ENCODE measurements around the gene CEP192.
"Not testable (repeated sequence)": the region's sequence is repeated elsewhere in the genome, so short reads cannot be mapped to it uniquely, and the experiment has no call there.

The CEP192 gene

DNA sequence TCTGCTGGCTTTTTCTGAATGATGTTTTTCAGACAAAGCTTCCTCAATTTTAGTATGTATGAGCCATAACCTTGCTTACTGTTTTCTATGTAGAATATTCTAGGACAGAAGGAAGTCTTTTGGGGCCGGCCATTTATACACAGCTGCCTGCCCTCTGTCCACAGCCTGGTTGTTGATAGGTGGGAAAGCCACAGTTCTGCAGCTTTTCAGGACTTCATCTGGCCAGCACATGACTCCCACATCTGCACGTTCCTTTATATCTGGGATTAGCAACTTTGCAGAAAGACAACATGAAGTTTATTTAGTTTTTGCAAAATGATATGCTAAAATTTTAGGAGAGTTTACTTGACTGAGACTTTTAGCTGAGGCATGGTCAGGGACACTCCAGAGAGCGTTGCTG, 105.6 kb downstream of the CEP192 start:
- CTCF ChIA-PET = no interaction called here
- no peak for DNase-seq (ENCODE audit: extremely low spot score)

GRCh38 chr18:13098104-13098503, 106.9 kb downstream of the CEP192 start:
- CTCF ChIA-PET; POLR2A ChIA-PET; DNase-seq (ENCODE audit: extremely low spot score): not testable (repeated sequence)

More for the DNA sequence above, 105.6 kb downstream of the CEP192 start:
- TF ChIP-seq, protein P1, sequence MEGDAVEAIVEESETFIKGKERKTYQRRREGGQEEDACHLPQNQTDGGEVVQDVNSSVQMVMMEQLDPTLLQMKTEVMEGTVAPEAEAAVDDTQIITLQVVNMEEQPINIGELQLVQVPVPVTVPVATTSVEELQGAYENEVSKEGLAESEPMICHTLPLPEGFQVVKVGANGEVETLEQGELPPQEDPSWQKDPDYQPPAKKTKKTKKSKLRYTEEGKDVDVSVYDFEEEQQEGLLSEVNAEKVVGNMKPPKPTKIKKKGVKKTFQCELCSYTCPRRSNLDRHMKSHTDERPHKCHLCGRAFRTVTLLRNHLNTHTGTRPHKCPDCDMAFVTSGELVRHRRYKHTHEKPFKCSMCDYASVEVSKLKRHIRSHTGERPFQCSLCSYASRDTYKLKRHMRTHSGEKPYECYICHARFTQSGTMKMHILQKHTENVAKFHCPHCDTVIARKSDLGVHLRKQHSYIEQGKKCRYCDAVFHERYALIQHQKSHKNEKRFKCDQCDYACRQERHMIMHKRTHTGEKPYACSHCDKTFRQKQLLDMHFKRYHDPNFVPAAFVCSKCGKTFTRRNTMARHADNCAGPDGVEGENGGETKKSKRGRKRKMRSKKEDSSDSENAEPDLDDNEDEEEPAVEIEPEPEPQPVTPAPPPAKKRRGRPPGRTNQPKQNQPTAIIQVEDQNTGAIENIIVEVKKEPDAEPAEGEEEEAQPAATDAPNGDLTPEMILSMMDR (IDR thresholded peaks at IDR 0.05; ENCODE audit: control extremely low read depth, extremely low read depth, low read depth, missing control alignments) = no peak
- POLR2A ChIA-PET = no interaction called here

- POLR2A ChIA-PET = no interaction called here
- TF ChIP-seq, protein P1 (IDR thresholded peaks at IDR 0.05; ENCODE audit: control extremely low read depth, extremely low read depth, low read depth, missing control alignments) = no peak
- CTCF ChIA-PET = no interaction called here
Observed at GRCh38 chr18:13099113-13099512, 108.0 kb downstream of the CEP192 start.

DNA sequence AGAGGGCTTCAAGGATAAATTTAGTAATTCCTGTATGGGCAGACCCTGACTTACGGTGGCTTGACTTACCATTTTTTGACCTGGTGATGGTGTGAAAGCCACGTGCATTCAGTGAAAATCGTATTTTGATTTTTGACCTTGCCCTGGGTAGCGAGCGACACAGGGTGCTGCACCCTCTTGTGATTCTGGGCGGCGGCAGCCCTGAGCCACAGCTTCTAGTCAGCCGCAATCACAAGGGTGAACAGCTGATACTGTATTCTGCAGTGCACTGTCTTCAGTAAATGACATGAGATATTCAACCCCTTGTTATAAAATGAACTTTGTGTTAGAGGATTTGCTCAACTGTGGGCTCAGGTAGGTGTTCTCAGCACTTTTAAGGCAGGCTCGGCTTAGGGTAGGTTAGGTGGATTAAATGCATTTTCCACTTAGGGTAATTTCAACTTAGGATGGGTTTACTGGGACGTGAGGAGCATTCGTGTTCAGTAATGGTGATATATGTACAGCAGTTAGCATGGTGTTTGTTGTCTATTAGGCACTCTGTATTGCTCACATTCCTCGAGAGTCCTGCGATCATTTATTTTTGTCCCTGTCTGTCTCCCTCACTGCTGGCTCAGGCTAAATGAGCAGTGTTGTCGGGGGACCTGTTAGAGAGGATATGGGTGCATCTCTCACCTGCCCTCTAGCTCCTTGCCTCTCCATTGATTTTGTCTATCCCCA, 109.9 kb downstream of the CEP192 start:
- ChIA-PET POLR2A (no interaction called here), CTCF (no interaction called here)
- TF ChIP-seq, protein P1 (IDR thresholded peaks at IDR 0.05; ENCODE audit: control extremely low read depth, extremely low read depth, low read depth, missing control alignments) = no peak
- DNase-seq (ENCODE audit: extremely low spot score) = no peak

More at GRCh38 chr18:13099113-13099512, 108.0 kb downstream of the CEP192 start:
- DNase-seq (ENCODE audit: extremely low spot score) = no peak

GRCh38 chr18:13101659-13102197, 110.6 kb downstream of the CEP192 start:
- ChIA-PET CTCF (no interaction called here), POLR2A (no interaction called here)
- DNase-seq (ENCODE audit: extremely low spot score) = no peak
- TF ChIP-seq, protein P1 (IDR thresholded peaks at IDR 0.05; ENCODE audit: control extremely low read depth, extremely low read depth, low read depth, missing control alignments) = no peak

DNA sequence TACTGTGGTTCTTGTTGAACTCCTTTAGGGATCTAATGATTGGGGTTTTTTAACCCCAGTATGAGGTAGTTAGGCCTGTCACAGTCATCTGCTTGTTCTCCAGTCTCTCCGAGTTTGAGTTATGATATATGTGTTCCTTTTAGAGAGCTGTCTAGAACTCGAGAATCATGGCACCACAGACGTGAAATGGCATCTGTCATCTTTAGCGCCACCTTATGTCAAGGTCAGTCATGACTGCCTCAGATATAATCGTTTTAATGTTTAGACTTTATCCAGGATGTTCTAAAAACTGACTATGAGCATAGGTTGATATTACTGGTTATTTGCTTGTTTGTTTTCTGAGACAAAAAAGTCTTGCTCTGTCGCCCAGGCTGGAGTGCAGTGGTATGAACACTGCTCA, 112.2 kb downstream of the CEP192 start:
- ChIA-PET POLR2A (no interaction called here), CTCF (interaction anchor here (1.0 kb wide), 1 partner anchor 11 kb away, joined by 3 read pairs; no protein-coding TSS in a partner anchor)
- no peak for DNase-seq (ENCODE audit: extremely low spot score)
- TF ChIP-seq, protein P1 (IDR thresholded peaks at IDR 0.05; ENCODE audit: control extremely low read depth, extremely low read depth, low read depth, missing control alignments) = no peak

DNA sequence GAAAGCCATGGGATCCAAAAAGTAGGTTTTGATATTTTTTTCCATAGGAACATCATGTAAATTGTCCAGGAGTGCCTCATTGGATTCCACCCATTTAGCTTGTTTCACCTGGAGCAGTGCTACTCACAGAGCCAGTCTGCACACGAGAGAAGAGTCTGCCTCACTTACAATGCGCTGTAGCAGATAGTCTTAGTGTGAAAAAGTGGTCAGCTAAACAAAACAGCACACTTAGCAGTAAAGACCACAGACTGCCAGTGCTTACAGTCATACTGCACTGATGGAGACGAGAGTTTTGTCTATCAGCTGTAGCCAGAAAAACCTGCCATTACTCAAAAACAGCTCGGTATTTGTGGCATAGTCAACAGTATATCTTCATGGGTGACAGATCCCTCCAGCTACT, 113.9 kb downstream of the CEP192 start:
- TF ChIP-seq, protein P1 (IDR thresholded peaks at IDR 0.05; ENCODE audit: control extremely low read depth, extremely low read depth, low read depth, missing control alignments) = no peak
- ChIA-PET POLR2A (no interaction called here), CTCF (interaction anchor here (0.9 to 1.6 kb wide), 5 partner anchors 8 to 55 kb away, joined by 3 to 5 read pairs (median 4); no protein-coding TSS in a partner anchor)
- DNase-seq (ENCODE audit: extremely low spot score) = no peak
